ENCODE measurements around the gene CCDC88B.

GRCh38 chr11:64303109-64304031 lies 36.6 kb upstream of the CCDC88B start:
- TF ChIP-seq CTCF (IDR thresholded peaks at IDR 0.05; ENCODE audit: borderline replicate concordance, extremely low read depth, low read length, poor library complexity, severe bottlenecking) (no peak), EZH2 (IDR thresholded peaks at IDR 0.05; ENCODE audit: borderline replicate concordance, low read depth, low read length, severe bottlenecking) (no peak)

Data from DND-41 (cell line).